Mucosa of descending colon (tissue), 3 donors: ENCODE measurements around the gene FAF1. TPM values are rescaled to one million over a fixed set of nuclear protein-coding genes. Genes with fewer than 3 reads are reported as not detected.
"Not testable (repeated sequence)": the region's sequence is repeated elsewhere in the genome, so short reads cannot be mapped to it uniquely, and the experiment has no call there.

Experiments
- ATAC-seq: fragments of 200-7000 bp; cut with Tn5 transposase; one replicate; pipeline ENCODE4 v1.9.1; 2020; ENCODE audit warnings: mild to moderate bottlenecking, moderate library complexity
- DNase-seq, 3 donors: peaks; one replicate each; pipeline ENCODE4 v3.0.0-alpha.2; 2020
- H3K36me3 ChIP-seq: fragments of 200-600 bp; one replicate; pipeline ENCODE4 v1.8.0; 2021; ENCODE audit warnings: low read depth, mild to moderate bottlenecking
- H3K4me1 ChIP-seq: fragments of 200-600 bp; one replicate; pipeline ENCODE4 v1.8.0; 2021; ENCODE audit warnings: low read depth, mild to moderate bottlenecking
- H3K4me3 ChIP-seq: fragments of 200-600 bp; one replicate; pipeline ENCODE4 v1.8.0; 2021; ENCODE audit warnings: mild to moderate bottlenecking
- H3K9me3 ChIP-seq: fragments of 200-600 bp; one replicate; pipeline ENCODE4 v1.8.0; 2021; ENCODE audit warnings: mild to moderate bottlenecking
- intact Hi-C, 2 donors: fragments of 100-400 bp; cut with DNase I in 1 of 2; cut with micrococcal nuclease in 1 of 2; formaldehyde crosslinking; loops; one replicate each; pipeline versions ENCODE4 v1.11.0 to v1.11.1; 2022; cut with DNase I, micrococcal nuclease
- total RNA-seq, 3 donors: library from RNA; stranded (reverse); fragmentation: NEBNext Ultra II Directional in 2 of 3; extraction: Animal tissue kit (Norgen Biotek cat#: 25700) in 2 of 3; gene quantifications; one replicate each; pipeline versions ENCODE4 v1.2.1 to v1.2.4, GENCODE V29; 2021 to 2023
- TF ChIP-seq, protein P1 (sequence below): fragments of 200-600 bp; IDR thresholded peaks from one replicate; pipeline ENCODE4 v1.8.0; 2022; ENCODE audit warnings: antibody characterized with exemption, mild to moderate bottlenecking
- donor health status: DM: no; HTN: no; CAD: no; lungs with moderate emphysema.
- donor health status: DM: no; HTN: no; CAD: no.
- donor health status: DM: no; HTN: yes; CAD: no.

FAF1 gene
- total RNA-seq, 3 donors from 2014 or later = 48.6 to 70.9 (median 57.7) TPM

DNA sequence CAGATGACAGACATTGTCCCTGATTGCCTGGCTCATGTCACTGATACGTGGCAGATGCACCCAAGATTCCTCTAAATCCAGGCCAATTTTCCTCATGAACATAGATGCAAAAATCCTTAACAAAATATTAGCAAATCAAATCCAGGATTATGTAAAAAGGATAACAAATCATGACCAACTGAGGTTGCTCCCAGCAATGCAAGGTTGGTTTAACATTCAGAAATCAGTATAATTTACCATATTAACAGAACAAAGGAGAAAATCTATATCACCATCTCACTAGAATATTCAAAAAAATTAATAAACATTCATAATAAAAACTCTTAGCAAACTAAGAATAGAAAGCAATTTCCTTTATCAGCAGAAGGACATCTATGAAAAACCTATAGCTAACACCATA, 39.7 kb downstream of the FAF1 start:
- Histone ChIP-seq H3K4me3 (no peak overlapping the region), H3K4me1 (no peaks in the 10 kb centered on the region), H3K36me3 (no peaks in the 10 kb centered on the region), H3K9me3 (no peaks in the 10 kb centered on the region)
- no peak for DNase-seq
- ATAC-seq = no peak
- TF ChIP-seq, protein P1, sequence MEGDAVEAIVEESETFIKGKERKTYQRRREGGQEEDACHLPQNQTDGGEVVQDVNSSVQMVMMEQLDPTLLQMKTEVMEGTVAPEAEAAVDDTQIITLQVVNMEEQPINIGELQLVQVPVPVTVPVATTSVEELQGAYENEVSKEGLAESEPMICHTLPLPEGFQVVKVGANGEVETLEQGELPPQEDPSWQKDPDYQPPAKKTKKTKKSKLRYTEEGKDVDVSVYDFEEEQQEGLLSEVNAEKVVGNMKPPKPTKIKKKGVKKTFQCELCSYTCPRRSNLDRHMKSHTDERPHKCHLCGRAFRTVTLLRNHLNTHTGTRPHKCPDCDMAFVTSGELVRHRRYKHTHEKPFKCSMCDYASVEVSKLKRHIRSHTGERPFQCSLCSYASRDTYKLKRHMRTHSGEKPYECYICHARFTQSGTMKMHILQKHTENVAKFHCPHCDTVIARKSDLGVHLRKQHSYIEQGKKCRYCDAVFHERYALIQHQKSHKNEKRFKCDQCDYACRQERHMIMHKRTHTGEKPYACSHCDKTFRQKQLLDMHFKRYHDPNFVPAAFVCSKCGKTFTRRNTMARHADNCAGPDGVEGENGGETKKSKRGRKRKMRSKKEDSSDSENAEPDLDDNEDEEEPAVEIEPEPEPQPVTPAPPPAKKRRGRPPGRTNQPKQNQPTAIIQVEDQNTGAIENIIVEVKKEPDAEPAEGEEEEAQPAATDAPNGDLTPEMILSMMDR = no peak
- intact Hi-C loops = no loop called here

DNA sequence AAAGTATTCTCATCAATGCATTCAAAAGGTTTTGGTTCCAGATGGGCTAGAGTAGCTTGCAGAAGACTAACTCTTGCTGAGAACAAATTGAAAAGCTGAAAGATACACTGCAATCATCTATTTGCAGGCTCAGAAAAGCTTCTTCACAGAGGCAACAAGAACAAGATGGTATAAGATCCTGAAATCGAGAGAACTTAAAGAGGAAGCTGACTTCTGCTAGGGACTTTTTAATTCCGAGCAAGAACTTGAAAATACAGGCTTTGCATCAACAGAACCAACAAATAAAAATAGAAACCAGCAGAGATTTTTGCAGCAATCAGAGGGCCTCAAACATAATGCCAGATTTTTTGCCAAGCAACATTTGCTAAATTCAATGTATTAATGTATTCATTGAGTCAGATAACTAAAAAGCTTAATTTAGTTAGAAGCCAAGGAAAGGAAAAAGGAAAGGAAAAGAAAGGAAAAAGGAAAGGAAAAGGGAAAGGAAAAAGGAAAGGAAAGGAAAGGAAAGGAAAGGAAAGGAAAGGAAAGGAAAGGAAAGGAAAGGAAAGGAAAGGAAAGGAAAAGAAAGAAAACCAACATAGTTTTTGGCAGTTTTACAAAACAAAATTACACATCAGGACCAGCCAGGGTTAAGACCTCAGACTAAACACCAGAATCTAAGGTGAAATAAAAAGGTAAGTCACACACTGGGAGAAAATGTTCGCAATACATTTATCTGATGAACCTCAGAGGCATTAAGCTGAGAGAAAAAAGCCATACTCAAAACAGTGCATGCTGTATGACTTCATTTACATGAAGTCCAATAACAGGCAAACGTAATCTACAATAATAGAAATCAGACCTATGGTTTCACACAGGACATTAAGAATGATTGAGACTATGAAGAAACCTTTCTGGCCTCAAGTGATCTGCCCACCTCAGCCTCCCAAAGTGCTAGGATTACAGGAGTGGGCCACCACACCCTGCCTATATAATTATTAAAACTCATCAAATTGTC, 42.6 kb downstream of the FAF1 start:
- no peak for DNase-seq
- TF ChIP-seq, protein P1 = no peak
- intact Hi-C loops = no loop called here
- H3K9me3 ChIP-seq = no peaks in the 10 kb centered on the region
- no peak for ATAC-seq
- H3K4me3 ChIP-seq = no peak overlapping the region
- H3K36me3 ChIP-seq = no peaks in the 10 kb centered on the region
- no peaks in the 10 kb centered on the region for H3K4me1 ChIP-seq

DNA sequence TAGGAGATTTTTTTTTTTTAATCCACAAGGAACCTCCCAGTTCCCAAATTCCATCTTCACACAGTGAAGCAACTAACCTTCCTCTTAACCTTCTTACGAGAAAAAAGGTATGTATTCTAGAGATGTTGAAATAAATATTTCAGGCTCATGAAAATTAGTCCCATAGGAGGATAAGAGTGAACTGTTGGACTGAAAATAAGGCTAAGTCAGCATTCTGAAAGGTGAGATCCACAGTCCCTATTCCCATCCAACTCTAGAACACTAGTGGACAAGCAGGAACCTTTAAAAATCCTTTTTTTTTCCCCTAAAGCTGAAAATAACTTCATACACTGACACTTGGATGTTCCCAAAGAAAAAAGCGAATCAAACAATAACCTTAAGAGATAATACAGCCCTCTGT, 44.4 kb downstream of the FAF1 start:
- no peak overlapping the region for H3K4me3 ChIP-seq
- DNase-seq = no peak
- no peaks in the 10 kb centered on the region for H3K36me3 ChIP-seq
- ATAC-seq = no peak
- TF ChIP-seq, protein P1 = no peak
- H3K4me1 ChIP-seq = no peaks in the 10 kb centered on the region
- intact Hi-C loops = no loop called here
- no peaks in the 10 kb centered on the region for H3K9me3 ChIP-seq

DNA sequence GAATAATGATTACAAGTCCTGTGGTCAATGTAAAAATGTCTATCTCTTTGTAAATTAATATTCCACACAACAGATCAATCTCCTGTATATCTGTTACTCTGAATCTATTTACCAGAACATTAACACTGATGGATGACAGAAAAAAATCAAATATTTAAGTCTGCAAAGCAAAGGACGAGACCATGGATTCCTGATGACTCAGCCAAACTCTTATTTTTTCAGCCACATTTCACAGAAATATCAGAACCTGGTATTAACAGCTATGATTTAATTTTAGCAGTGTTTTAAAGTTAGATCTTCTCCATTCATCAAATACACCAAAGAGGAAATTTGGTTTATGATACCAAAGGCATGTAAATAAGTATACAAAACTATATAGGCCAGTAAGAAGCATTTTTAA, 46.1 kb downstream of the FAF1 start:
- intact Hi-C loops = no loop called here
- H3K9me3 ChIP-seq = no peaks in the 10 kb centered on the region
- no peak for DNase-seq
- TF ChIP-seq, protein P1 = no peak
- H3K36me3 ChIP-seq = no peaks in the 10 kb centered on the region
- no peak for ATAC-seq
- no peaks in the 10 kb centered on the region for H3K4me1 ChIP-seq
- H3K4me3 ChIP-seq = no peak overlapping the region

DNA sequence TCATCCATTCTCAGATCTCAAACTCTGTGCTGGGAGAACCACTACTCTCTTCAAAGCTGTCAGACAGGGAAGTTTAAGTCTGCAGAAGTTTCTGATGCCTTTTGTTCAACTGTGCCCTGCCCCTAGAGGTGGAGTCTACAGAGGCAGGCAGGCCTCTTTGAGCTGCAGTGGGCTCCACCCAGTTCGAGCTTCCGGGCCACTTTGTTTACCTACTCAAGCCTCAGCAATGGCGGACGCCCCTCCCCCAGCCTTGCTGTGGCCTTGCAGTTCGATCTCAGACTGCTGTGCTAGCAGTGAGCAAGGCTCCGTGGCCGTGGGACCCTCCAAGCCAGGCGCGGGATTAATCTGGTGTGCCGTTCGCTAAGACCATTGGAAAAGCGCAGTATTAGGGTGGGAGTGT, 49.7 kb downstream of the FAF1 start:
- H3K9me3 ChIP-seq, intact Hi-C loops, ATAC-seq, H3K4me3 ChIP-seq, H3K4me1 ChIP-seq, DNase-seq, H3K36me3 ChIP-seq: not testable (repeated sequence)

DNA sequence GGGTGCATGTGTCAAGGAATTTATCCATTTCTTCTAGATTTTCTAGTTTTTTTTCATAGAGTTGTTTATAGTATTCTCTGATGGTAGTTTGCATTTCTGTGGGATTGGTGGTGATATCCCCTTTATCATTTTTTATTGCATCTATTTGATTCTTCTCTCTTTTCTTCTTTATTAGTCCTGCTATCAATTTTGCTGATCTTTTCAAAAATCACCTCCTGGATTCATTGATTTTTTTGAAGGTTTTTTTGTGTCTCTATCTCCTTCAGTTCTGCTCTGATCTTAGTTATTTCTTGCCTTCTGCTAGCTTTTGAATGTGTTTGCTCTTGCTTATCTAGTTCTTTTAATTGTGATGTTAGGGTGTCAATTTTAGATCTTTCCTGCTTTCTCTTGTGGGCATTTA, 52.5 kb downstream of the FAF1 start:
- H3K36me3 ChIP-seq, intact Hi-C loops, H3K4me3 ChIP-seq, H3K9me3 ChIP-seq, ATAC-seq, H3K4me1 ChIP-seq, DNase-seq: not testable (repeated sequence)

DNA sequence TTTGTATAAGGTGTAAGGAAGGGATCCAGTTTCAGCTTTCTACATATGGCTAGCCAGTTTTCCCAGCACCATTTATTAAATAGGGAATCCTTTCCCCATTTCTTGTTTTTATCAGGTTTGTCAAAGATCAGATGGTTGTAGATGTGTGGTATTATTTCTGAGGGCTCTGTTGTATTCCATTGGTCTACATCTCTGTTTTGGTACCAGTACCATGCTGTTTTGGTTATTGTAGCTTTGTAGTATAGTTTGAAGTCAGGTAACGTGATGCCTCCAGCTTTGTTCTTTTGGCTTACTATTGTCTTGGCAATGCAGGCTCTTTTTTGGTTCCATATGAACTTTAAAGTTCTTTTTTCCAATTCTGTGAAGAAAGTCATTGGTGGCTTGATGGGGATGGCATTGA, 54.0 kb downstream of the FAF1 start:
- H3K4me1 ChIP-seq, H3K4me3 ChIP-seq, DNase-seq, ATAC-seq, H3K9me3 ChIP-seq, intact Hi-C loops, H3K36me3 ChIP-seq: not testable (repeated sequence)
